ENCODE measurements around the gene HSD11B1. TPM values are rescaled to one million over a fixed set of nuclear protein-coding genes. Genes with fewer than 3 reads are reported as not detected.
A peak's percentile ranks its signal among the peaks of the same experiment; 100 is the strongest.

The HSD11B1 gene
- polyA plus RNA-seq, 1 donor (not counting 4 experiments of a cell fraction or from before 2014, with no cell fraction given) = 2.7 TPM

GRCh38 chr1:209747580-209748262 lies 43.1 kb downstream of the HSD11B1 start:
- peak overlapping the region in 1 of 3 experiments; percentile 18 for H3K4me3 ChIP-seq (ENCODE audit: control insufficient read depth in 2 of 3, extremely low read depth in 1 of 3, insufficient read depth in 2 of 3, low read depth in 1 of 3, low read length in 3 of 3)
- peaks cover 10% of the 10 kb centered on the region for H3K4me1 ChIP-seq (ENCODE audit: control insufficient read depth, extremely low read depth, insufficient read depth, low read length)
- peak overlapping the region; percentile 39 for H3K9ac ChIP-seq (ENCODE audit: control insufficient read depth, extremely low read depth, insufficient read depth, low read length)
- no peaks in the 10 kb centered on the region for H3K27me3 ChIP-seq (ENCODE audit: control insufficient read depth, extremely low read depth, insufficient read depth, low read length)
- no peak overlapping the region for H3K27ac ChIP-seq (ENCODE audit: control insufficient read depth, insufficient read depth, low read length)
- no peaks in the 10 kb centered on the region for H3K79me2 ChIP-seq (ENCODE audit: control insufficient read depth, insufficient read depth, low read length)
- H2AFZ ChIP-seq (ENCODE audit: control insufficient read depth, low read length) = peak overlapping the region; percentile 74
- DNase-seq (ENCODE audit: low read depth, low spot score) = peak; percentile 99
- H3K9me3 ChIP-seq (ENCODE audit: control insufficient read depth, low read depth, low read length) = no peaks in the 10 kb centered on the region
- dilution Hi-C loops (cut with MboI; ENCODE audit: extremely low pct_ligation_motif_present, low sequenced_read_pairs) = no loop called here
- no peaks in the 10 kb centered on the region for H3K36me3 ChIP-seq (ENCODE audit: control insufficient read depth in 2 of 2, extremely low read depth in 1 of 2, insufficient read depth in 2 of 2, low read length in 2 of 2)
- H3K4me2 ChIP-seq (ENCODE audit: control insufficient read depth, extremely low read depth, insufficient read depth, low read depth, low read length) = peak overlapping the region; percentile 59
- peak; percentile 93 for FAIRE-seq
- H4K20me1 ChIP-seq (ENCODE audit: control insufficient read depth, extremely low read depth, insufficient read depth, low read length) = no peaks in the 10 kb centered on the region
- H3K9me1 ChIP-seq (ENCODE audit: control insufficient read depth, extremely low read depth, insufficient read depth, low read length) = no peaks in the 10 kb centered on the region
- TF ChIP-seq, protein P1, sequence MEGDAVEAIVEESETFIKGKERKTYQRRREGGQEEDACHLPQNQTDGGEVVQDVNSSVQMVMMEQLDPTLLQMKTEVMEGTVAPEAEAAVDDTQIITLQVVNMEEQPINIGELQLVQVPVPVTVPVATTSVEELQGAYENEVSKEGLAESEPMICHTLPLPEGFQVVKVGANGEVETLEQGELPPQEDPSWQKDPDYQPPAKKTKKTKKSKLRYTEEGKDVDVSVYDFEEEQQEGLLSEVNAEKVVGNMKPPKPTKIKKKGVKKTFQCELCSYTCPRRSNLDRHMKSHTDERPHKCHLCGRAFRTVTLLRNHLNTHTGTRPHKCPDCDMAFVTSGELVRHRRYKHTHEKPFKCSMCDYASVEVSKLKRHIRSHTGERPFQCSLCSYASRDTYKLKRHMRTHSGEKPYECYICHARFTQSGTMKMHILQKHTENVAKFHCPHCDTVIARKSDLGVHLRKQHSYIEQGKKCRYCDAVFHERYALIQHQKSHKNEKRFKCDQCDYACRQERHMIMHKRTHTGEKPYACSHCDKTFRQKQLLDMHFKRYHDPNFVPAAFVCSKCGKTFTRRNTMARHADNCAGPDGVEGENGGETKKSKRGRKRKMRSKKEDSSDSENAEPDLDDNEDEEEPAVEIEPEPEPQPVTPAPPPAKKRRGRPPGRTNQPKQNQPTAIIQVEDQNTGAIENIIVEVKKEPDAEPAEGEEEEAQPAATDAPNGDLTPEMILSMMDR (optimal IDR thresholded peaks at IDR 0.05 in 1 of 3, IDR thresholded peaks at IDR 0.05 in 1 of 3, conservative IDR thresholded peaks at IDR 0.05 in 1 of 3; ENCODE audit: extremely low read depth in 1 of 3, insufficient read depth in 2 of 3, low read length in 3 of 3) = peak; percentile 91 to 97 (median 93)
- TF ChIP-seq EZH2 (IDR thresholded peaks at IDR 0.05; ENCODE audit: low read length) = no peak

DNA sequence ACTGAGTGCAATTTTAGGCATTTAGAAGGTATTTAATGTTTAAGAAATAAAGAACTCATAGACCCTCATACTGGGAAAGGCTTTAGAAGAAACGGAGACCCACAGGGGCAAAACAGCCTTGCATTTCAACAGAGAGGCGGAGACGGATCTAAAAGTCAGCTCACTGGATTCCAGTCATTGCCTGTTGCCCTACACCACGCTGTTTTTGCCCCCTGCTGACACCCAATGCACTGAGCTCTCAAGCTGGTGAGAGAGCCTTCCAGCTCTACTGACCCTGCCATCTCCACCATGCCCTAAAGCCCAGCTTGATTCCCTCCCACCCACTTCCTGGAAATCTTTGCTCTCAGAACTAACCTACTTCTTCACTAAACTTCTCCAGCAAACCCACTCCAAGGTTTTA lies 44.0 kb downstream of the HSD11B1 start:
- no peak for DNase-seq (ENCODE audit: low read depth, low spot score)
- Histone ChIP-seq H3K79me2 (ENCODE audit: control insufficient read depth, insufficient read depth, low read length) (no peaks in the 10 kb centered on the region), H3K27me3 (ENCODE audit: control insufficient read depth, extremely low read depth, insufficient read depth, low read length) (no peaks in the 10 kb centered on the region), H3K4me2 (ENCODE audit: control insufficient read depth, extremely low read depth, insufficient read depth, low read depth, low read length) (no peak overlapping the region), H3K36me3 (ENCODE audit: control insufficient read depth in 2 of 2, extremely low read depth in 1 of 2, insufficient read depth in 2 of 2, low read length in 2 of 2) (no peaks in the 10 kb centered on the region), H3K4me3 (ENCODE audit: control insufficient read depth in 2 of 3, extremely low read depth in 1 of 3, insufficient read depth in 2 of 3, low read depth in 1 of 3, low read length in 3 of 3) (no peak overlapping the region), H3K4me1 (ENCODE audit: control insufficient read depth, extremely low read depth, insufficient read depth, low read length) (peaks cover 10% of the 10 kb centered on the region), H3K9me3 (ENCODE audit: control insufficient read depth, low read depth, low read length) (no peaks in the 10 kb centered on the region), H2AFZ (ENCODE audit: control insufficient read depth, low read length) (no peak overlapping the region), H3K27ac (ENCODE audit: control insufficient read depth, insufficient read depth, low read length) (no peak overlapping the region), H3K9ac (ENCODE audit: control insufficient read depth, extremely low read depth, insufficient read depth, low read length) (no peak overlapping the region), H4K20me1 (ENCODE audit: control insufficient read depth, extremely low read depth, insufficient read depth, low read length) (no peaks in the 10 kb centered on the region), H3K9me1 (ENCODE audit: control insufficient read depth, extremely low read depth, insufficient read depth, low read length) (no peaks in the 10 kb centered on the region)
- FAIRE-seq = no peak
- dilution Hi-C loops (cut with MboI; ENCODE audit: extremely low pct_ligation_motif_present, low sequenced_read_pairs) = no loop called here
- no peak for TF ChIP-seq EZH2 (IDR thresholded peaks at IDR 0.05; ENCODE audit: low read length)
- TF ChIP-seq, protein P1 (optimal IDR thresholded peaks at IDR 0.05 in 1 of 3, IDR thresholded peaks at IDR 0.05 in 1 of 3, conservative IDR thresholded peaks at IDR 0.05 in 1 of 3; ENCODE audit: extremely low read depth in 1 of 3, insufficient read depth in 2 of 3, low read length in 3 of 3) = no peak
